HG02938 (cell line): ENCODE results near the gene MEIS3.
"Not testable (repeated sequence)": the region's sequence is repeated elsewhere in the genome, so short reads cannot be mapped to it uniquely, and the experiment has no call there.

Experiments
- ATAC-seq: cut with Tn5 transposase; IDR thresholded peaks from one replicate; pipeline ENCODE4 v1.9.1; 2021; ENCODE audit warnings: mild to moderate bottlenecking, moderate library complexity; ENCODE audit not compliant: unreplicated experiment

MEIS3 gene

DNA sequence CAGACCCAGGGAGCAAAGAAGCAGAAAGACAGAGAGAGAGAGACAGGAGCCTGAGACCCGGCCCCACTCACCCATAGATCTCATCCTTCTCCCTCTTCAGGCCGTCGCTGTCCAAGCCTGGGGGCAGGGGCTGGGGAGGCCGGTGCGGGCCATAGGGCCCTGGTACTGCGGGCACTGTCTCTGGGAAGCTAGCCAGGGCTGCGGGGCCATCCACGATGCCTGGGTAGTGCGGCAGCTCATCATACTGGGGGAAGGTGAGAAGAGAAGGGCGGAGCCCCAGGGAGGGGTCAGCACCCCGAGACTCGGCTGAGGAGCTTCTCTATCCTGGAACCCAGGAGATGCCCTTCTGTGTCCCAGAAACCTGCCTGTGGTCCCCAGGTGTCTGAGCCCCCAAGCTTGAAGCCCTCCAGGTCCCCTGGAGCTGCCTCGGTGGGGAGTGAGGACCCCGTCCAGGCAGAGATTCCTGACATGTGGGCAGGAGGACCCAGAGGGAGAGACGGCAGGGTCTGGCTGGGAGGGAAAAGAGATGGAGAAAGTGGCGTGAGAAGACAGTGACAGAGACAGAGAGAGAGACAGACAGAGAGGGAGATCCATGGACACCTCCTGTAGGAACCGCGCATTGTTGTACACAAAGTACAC, 2.1 kb downstream of the MEIS3 start:
- ATAC-seq = no peak

GRCh38 chr19:47416643-47416985, 2.7 kb downstream of the MEIS3 start:
- ATAC-seq = no peak

GRCh38 chr19:47415953-47416642, 3.2 kb downstream of the MEIS3 start:
- no peak for ATAC-seq

DNA sequence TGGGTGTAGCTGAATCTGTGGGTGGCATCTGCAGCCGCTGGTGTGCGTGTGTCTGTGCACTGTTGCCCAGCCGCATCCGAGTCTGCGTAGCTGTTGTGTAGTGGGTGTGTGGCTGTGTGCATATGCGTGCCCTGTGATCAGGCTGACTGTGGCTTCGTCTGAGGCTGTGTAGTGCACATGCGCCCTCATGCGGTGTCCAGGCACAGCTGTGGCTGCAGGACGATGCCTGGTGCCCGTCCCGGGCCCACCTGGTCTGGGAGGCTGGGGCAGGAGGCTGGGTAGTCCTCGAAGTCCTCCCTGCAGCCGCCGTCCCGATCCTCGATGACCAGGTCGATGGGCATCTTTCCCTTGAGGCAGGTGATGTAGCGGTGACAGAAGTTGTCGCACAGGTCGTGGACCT, 4.9 kb downstream of the MEIS3 start:
- no peak for ATAC-seq

GRCh38 chr19:47413941-47414340, 5.4 kb downstream of the MEIS3 start:
- ATAC-seq = no peak

- not testable (repeated sequence) for ATAC-seq
Observed at GRCh38 chr19:47411696-47412095, 7.6 kb downstream of the MEIS3 start.

- no peak for ATAC-seq
Observed at GRCh38 chr19:47411101-47411500, 8.2 kb downstream of the MEIS3 start.

GRCh38 chr19:47408156-47408938, 11.0 kb downstream of the MEIS3 start:
- no peak for ATAC-seq

DNA sequence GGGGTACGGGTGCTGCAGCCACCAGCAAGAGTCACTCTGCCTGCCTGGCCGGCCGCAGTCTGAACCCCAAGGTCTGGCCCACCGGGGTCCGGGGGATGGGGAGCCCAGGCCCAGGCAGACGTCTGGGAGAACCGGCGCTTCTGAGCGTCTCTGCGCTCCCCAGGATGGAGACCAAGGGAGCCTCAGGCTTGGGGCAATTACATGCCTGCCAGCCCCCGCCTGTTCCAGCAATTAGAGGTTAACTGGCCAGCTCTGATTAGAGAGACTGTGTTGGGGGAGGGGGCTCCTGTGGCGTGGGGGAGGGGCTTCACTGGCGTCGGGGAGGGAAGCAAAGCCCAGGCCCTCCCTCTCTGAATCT, 11.9 kb downstream of the MEIS3 start:
- ATAC-seq = no peak

- no peak for ATAC-seq
Observed at GRCh38 chr19:47406711-47407416, 12.5 kb downstream of the MEIS3 start.

GRCh38 chr19:47405854-47406417, 13.4 kb downstream of the MEIS3 start:
- no peak for ATAC-seq

GRCh38 chr19:47405197-47405550, 14.2 kb downstream of the MEIS3 start:
- ATAC-seq = no peak

DNA sequence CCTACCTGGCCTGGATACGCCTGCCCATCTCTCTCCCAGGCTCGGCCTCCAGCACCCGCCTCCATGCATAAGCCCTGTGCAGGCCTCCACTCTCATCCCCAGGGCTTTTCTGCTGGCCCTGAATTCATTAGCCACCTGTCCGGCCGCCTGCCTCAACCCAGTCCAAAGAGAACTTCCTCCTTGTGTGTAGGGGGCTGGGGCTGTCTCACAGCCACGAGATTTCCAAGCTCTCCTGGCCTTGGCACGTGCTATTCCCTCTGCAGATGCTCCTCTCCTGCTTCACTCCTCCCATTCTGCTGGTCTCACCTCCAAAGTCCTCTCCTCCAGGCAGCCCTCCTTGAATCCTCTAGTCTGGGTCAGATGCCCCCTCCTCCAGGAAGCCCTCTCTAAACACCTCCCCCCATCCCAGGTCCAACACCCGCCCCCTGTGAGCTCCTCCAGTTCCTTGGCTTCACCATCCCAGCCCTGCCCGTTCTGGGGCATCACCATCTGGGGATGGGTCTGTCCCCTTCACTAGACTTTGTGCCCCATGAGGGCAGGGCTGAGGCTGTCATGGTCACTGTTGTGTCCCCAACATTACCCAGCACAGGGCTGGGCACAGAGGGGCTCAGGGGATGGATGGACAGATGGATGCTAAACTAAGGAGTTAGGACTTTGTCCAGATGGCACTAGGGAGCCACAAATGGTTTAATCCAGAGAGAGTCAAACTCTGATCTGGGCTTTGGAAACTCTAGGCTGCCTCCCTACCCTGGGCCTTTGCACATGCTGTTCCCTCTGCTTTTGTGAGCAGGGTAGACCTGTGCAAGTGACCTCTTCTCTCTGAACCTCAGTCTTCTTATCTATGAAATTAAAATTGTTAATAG, 14.8 kb downstream of the MEIS3 start:
- ATAC-seq = no peak

DNA sequence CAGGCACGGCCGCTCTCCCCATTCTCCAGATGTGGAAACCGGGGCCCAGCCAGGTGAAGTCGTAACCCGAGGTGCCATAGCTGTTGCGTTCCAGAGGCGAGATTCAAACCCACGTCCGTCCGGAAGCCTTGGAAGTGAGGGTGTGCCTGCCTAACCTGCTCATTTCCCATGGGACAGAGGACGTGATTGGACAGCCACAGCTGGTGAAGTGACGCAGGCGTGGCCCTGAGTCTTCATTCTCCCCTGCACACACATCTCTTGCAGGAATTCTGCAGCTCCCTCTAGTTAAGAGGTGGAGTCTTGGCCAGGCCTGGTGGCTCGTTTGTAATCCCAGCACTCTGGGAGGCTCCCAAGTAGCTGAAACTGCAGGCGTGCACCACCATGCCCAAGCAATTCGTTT, 16.8 kb downstream of the MEIS3 start:
- no peak for ATAC-seq

DNA sequence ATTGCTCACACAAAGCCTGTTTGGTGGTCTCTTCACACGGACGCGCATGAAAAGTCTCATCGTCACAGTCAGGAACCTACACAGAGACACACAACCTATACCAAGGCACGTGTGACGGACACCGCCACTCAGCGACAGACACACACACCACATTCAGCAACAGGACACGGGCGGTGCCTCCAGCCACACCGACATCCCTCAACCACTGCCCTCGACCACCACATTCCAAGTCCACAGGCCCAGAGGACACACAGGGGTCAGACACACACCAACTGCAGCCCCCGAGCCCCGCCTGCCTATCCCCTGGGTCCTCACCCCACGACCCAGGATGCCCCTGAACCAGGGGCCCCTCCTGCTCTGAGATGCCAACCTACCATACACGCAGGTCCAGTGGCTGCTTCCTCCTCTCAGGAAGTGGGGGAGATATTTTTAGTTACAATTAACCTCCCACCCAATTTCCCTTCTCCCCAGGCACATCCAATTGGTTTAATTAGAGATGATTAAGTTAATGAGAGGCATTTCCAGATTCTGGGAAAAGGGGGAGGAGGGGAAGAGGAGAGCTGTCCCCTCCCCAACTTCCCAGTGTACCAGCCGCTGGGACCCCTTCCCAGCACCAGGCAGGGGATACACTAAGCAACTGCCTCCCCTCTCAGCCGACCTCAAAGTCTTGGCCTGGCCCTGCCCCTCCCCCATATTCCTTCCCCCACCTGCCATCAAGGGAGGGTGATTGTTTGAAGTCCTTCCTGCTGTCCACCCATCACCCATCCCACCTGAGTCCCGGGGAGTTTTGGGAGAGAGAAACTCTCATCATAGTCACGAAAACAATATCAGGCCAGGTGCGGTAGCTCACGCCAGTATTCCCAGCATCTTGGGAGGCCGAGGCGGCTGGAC, 20.4 kb downstream of the MEIS3 start:
- ATAC-seq = no peak

GRCh38 chr19:47391510-47392223, 27.7 kb downstream of the MEIS3 start:
- no peak for ATAC-seq

GRCh38 chr19:47390533-47391488, 28.5 kb downstream of the MEIS3 start:
- ATAC-seq = no peak

DNA sequence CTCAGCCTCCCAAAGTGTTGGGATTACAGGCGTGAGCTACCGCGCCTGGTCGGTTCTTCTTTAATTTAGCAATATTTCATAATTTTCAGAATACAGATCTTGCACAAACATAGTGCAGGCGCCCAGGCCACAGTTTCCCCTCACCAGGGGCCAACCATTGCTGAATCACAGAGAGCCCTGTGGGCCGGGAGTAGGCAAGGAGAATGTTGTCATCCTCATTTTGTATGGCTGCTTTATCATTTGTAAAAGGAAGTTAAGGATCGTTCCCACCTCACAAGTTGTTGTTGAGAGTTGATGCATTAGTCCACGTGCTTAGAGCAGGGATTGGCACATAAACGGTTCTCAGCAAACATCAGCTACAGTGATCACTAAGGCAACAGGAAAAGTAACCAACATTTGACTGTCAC, 30.2 kb downstream of the MEIS3 start:
- ATAC-seq = no peak
